ENCODE results near the gene AGTR1.

- TF ChIP-seq EZH2 (IDR thresholded peaks at IDR 0.05; ENCODE audit: low read length) (peak; percentile 35), CTCF (optimal IDR thresholded peaks at IDR 0.05 in 1 of 3, IDR thresholded peaks at IDR 0.05 in 1 of 3, conservative IDR thresholded peaks at IDR 0.05 in 1 of 3; ENCODE audit: extremely low read depth in 1 of 3, insufficient read depth in 2 of 3, low read length in 3 of 3) (no peak)
Measured at GRCh38 chr3:148697306-148698189, at the start of gene AGTR1.
